ENCODE data around the gene TOX2. TPM values are rescaled to one million over a fixed set of nuclear protein-coding genes. Genes with fewer than 3 reads are reported as not detected.

TOX2 gene
- total RNA-seq, 2 experiments from 2014 or later, result 0.23 TPM; not detected in 1

DNA sequence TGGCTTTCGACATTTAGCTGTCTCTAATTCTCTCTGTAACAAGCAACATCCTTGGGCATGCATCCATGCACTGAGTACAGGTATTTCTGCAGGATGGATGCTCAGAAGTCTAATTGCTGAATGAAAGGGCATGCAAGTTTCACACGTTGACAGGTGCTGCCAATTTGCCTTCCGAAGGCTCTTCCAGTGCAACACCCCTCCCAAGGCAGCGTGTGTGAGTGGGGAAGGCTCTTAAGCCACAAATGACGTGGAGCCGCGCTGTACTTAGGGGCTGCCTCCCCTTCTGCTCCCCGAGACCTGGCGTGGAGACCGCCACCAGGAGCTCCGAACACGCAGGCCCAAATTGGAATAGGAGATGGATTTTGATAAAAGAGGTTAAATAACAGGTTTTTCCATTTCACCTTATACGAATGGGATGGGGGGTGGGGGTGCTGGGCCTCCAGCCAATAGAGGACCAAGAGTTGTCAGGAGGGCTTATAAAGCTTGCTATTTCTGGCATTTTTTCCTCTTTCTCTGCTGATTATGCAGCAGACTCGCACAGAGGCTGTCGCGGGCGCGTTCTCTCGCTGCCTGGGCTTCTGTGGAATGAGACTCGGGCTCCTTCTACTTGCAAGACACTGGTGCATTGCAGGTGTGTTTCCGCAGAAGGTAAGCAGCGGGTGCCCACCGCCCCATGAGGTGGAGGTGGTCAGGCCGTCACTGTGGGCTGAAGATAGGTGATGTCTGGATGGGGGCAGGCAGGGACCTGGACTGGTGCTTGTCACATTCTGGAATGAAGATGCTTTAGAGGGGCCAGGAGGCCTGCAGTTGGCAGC lies 30.9 kb downstream of the TOX2 start:
- Histone ChIP-seq H3K9me3 (ENCODE audit: low read length) (no peaks in the 10 kb centered on the region), H3K4me2 (ENCODE audit: low read length) (no peak overlapping the region), H3K4me1 (ENCODE audit: insufficient read depth, low read length, poor library complexity, severe bottlenecking) (peaks cover 41% of the 10 kb centered on the region), H2AFZ (ENCODE audit: low read length) (no peak overlapping the region), H3K4me3 (ENCODE audit: low read depth, low read length, poor library complexity, severe bottlenecking) (no peak overlapping the region), H3K9me2 (ENCODE audit: insufficient read depth, low read length) (no peaks in the 10 kb centered on the region), H3K27ac (ENCODE audit: low read depth, low read length, poor library complexity, severe bottlenecking) (no peak overlapping the region), H3K79me2 (ENCODE audit: insufficient read depth, low read depth, low read length) (no peaks in the 10 kb centered on the region), H4K20me1 (ENCODE audit: insufficient read depth, low read length) (no peaks in the 10 kb centered on the region), H3K36me3 (ENCODE audit: insufficient read depth, low read length) (no peaks in the 10 kb centered on the region)
- no peak for DNase-seq (ENCODE audit: low spot score)
- no TSS peak for BruUV-seq (replicated peaks)
- TF ChIP-seq EZH2phosphoT487 (IDR thresholded peaks at IDR 0.05; ENCODE audit: borderline replicate concordance, low read depth, low read length), result no peak
- TF ChIP-seq, protein P1, sequence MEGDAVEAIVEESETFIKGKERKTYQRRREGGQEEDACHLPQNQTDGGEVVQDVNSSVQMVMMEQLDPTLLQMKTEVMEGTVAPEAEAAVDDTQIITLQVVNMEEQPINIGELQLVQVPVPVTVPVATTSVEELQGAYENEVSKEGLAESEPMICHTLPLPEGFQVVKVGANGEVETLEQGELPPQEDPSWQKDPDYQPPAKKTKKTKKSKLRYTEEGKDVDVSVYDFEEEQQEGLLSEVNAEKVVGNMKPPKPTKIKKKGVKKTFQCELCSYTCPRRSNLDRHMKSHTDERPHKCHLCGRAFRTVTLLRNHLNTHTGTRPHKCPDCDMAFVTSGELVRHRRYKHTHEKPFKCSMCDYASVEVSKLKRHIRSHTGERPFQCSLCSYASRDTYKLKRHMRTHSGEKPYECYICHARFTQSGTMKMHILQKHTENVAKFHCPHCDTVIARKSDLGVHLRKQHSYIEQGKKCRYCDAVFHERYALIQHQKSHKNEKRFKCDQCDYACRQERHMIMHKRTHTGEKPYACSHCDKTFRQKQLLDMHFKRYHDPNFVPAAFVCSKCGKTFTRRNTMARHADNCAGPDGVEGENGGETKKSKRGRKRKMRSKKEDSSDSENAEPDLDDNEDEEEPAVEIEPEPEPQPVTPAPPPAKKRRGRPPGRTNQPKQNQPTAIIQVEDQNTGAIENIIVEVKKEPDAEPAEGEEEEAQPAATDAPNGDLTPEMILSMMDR (conservative IDR thresholded peaks at IDR 0.05; ENCODE audit: low read length), result no peak
- ChIA-PET CTCF (ENCODE audit: unreplicated experiment) (no interaction called here), POLR2A (no interaction called here)
- intact Hi-C loops (cut with micrococcal nuclease; ENCODE audit: unreplicated experiment), result no loop called here

DNA sequence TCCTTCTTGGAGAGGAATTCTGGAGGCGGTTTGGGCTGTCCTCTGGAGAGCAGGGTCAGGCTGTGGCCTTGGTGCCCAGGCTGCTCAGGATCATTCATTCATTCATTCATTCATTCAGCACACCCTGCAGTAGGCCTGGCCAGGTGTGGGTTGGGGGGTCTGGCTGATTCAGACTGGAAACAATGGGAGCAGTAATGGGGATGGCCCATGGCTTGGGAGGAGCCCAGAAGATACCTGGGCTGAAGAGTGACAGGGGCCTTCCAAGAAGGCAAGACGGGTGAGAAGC lies 31.5 kb downstream of the TOX2 start:
- H3K4me2 ChIP-seq (ENCODE audit: low read length), result no peak overlapping the region
- no peaks in the 10 kb centered on the region for H3K79me2 ChIP-seq (ENCODE audit: insufficient read depth, low read depth, low read length)
- no peaks in the 10 kb centered on the region for H4K20me1 ChIP-seq (ENCODE audit: insufficient read depth, low read length)
- H3K4me3 ChIP-seq (ENCODE audit: low read depth, low read length, poor library complexity, severe bottlenecking), result no peak overlapping the region
- H3K9me3 ChIP-seq (ENCODE audit: low read length), result no peaks in the 10 kb centered on the region
- TF ChIP-seq, protein P1 (conservative IDR thresholded peaks at IDR 0.05; ENCODE audit: low read length), result no peak
- no peak for TF ChIP-seq EZH2phosphoT487 (IDR thresholded peaks at IDR 0.05; ENCODE audit: borderline replicate concordance, low read depth, low read length)
- CTCF ChIA-PET (ENCODE audit: unreplicated experiment), result no interaction called here
- no TSS peak for BruUV-seq (replicated peaks)
- H3K27ac ChIP-seq (ENCODE audit: low read depth, low read length, poor library complexity, severe bottlenecking), result no peak overlapping the region
- intact Hi-C loops (cut with micrococcal nuclease; ENCODE audit: unreplicated experiment), result no loop called here
- POLR2A ChIA-PET, result no interaction called here
- no peaks in the 10 kb centered on the region for H3K9me2 ChIP-seq (ENCODE audit: insufficient read depth, low read length)
- no peaks in the 10 kb centered on the region for H3K36me3 ChIP-seq (ENCODE audit: insufficient read depth, low read length)
- peaks cover 43% of the 10 kb centered on the region for H3K4me1 ChIP-seq (ENCODE audit: insufficient read depth, low read length, poor library complexity, severe bottlenecking)
- H2AFZ ChIP-seq (ENCODE audit: low read length), result no peak overlapping the region
- DNase-seq (ENCODE audit: low spot score), result no peak

DNA sequence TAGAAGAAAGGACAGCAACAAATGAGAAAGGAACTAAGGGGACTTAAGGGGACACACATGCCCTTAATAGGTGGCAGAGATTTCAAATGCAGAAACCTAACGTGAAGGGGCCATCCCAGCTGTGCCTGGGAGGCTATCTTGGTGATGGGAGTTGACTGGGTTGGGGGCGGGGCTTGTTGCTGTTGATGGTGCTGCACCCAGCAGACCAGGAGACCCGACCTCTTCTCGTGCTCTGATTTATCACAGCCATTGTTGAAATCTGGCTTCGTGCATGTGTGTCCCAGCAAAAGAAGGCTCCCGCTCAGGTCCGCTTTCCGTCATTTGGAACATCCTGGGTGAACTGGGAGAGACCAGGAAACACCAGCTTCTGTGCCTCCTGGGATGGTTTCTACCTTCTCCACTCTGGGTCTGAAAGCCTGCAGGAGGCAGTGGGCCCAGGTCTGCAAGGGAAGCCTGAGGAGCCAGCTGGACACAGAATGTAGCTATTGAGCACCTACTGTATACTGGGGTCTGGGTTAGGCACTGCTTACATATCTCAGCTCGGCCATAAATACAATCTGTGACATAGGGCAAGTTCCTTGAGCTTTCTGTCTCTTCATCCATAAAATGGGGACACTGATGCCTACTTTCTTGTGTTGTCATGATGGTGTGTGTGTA lies 32.1 kb downstream of the TOX2 start:
- no peaks in the 10 kb centered on the region for H3K9me3 ChIP-seq (ENCODE audit: low read length)
- ChIA-PET CTCF (ENCODE audit: unreplicated experiment) (no interaction called here), POLR2A (no interaction called here)
- peaks cover 39% of the 10 kb centered on the region for H3K4me1 ChIP-seq (ENCODE audit: insufficient read depth, low read length, poor library complexity, severe bottlenecking)
- no peak overlapping the region for H3K27ac ChIP-seq (ENCODE audit: low read depth, low read length, poor library complexity, severe bottlenecking)
- H3K36me3 ChIP-seq (ENCODE audit: insufficient read depth, low read length), result no peaks in the 10 kb centered on the region
- no peak for DNase-seq (ENCODE audit: low spot score)
- no peak overlapping the region for H3K4me3 ChIP-seq (ENCODE audit: low read depth, low read length, poor library complexity, severe bottlenecking)
- H3K9me2 ChIP-seq (ENCODE audit: insufficient read depth, low read length), result no peaks in the 10 kb centered on the region
- no peaks in the 10 kb centered on the region for H3K79me2 ChIP-seq (ENCODE audit: insufficient read depth, low read depth, low read length)
- BruUV-seq (replicated peaks), result no TSS peak
- no peak overlapping the region for H3K4me2 ChIP-seq (ENCODE audit: low read length)
- TF ChIP-seq, protein P1 (conservative IDR thresholded peaks at IDR 0.05; ENCODE audit: low read length), result no peak
- TF ChIP-seq EZH2phosphoT487 (IDR thresholded peaks at IDR 0.05; ENCODE audit: borderline replicate concordance, low read depth, low read length), result no peak
- intact Hi-C loops (cut with micrococcal nuclease; ENCODE audit: unreplicated experiment), result no loop called here
- H2AFZ ChIP-seq (ENCODE audit: low read length), result no peak overlapping the region
- no peaks in the 10 kb centered on the region for H4K20me1 ChIP-seq (ENCODE audit: insufficient read depth, low read length)
